Lung (tissue), 12 donors: ENCODE results near the gene NYNRIN. TPM values are rescaled to one million over a fixed set of nuclear protein-coding genes. Genes with fewer than 3 reads are reported as not detected.
"Not testable (repeated sequence)": the region's sequence is repeated elsewhere in the genome, so short reads cannot be mapped to it uniquely, and the experiment has no call there.

Experiments used
- ATAC-seq: fragments of 200-7000 bp; cut with Tn5 transposase; one replicate; pipeline ENCODE4 v1.9.1; 2020; ENCODE audit warnings: moderate number of reproducible peaks; ENCODE audit not compliant: insufficient read depth, low FRiP score
- DNase-seq, 3 donors: peaks; one replicate each; pipeline ENCODE4 v3.0.0-alpha.2; 2013 to 2017
- H3K27ac ChIP-seq, 2 donors: one replicate each; pipeline ENCODE4 v1.5.1; 2013; ENCODE audit warnings: mild to moderate bottlenecking in 2 of 2, moderate library complexity in 2 of 2, control low read depth in 1 of 2, inconsistent platforms in 1 of 2, low read depth in 1 of 2, low read length in 1 of 2
- H3K27me3 ChIP-seq, 3 donors: one replicate each; pipeline ENCODE4 v1.5.1; 2013; ENCODE audit warnings: low read length in 2 of 3; ENCODE audit not compliant: control insufficient read depth in 3 of 3, insufficient read depth in 3 of 3
- H3K36me3 ChIP-seq, 4 donors: one replicate each; pipeline ENCODE4 v1.5.1; 2013; ENCODE audit warnings: low read length in 4 of 4, mild to moderate bottlenecking in 1 of 4, moderate library complexity in 1 of 4; ENCODE audit not compliant: control insufficient read depth in 4 of 4, insufficient read depth in 4 of 4
- H3K4me1 ChIP-seq, 5 donors: one replicate each; pipeline ENCODE4 v1.5.1; 2013; ENCODE audit warnings: low read length in 5 of 5, mild to moderate bottlenecking in 2 of 5, moderate library complexity in 1 of 5; ENCODE audit not compliant: control insufficient read depth in 5 of 5, insufficient read depth in 5 of 5
- H3K4me3 ChIP-seq: one replicate; pipeline ENCODE4 v1.5.1; 2013; ENCODE audit warnings: mild to moderate bottlenecking, control low read depth, moderate library complexity
- H3K9ac ChIP-seq, 2 donors: one replicate each; pipeline ENCODE4 v1.5.1; 2013; ENCODE audit warnings: low read length in 2 of 2, control low read depth in 1 of 2; ENCODE audit not compliant: insufficient read depth in 1 of 2
- H3K9me3 ChIP-seq, 4 donors: one replicate each; pipeline ENCODE4 v1.5.1; 2013; ENCODE audit warnings: low read length in 3 of 4, mild to moderate bottlenecking in 1 of 4, moderate library complexity in 1 of 4; ENCODE audit not compliant: control insufficient read depth in 4 of 4, insufficient read depth in 3 of 4
- CTCF ChIP-seq: IDR thresholded peaks from 2 replicates; pipeline ENCODE4 v1.5.1; 2012; ENCODE audit warnings: mild to moderate bottlenecking; ENCODE audit errors: control extremely low read depth, extremely low read depth
- WGBS, 2 donors: extraction: QIAGEN DNeasy Blood & Tissue Kit; methylation state at CpG; one replicate each; pipeline ENCODE4 v1.1.7; 2013; 5-methylcytosine and 5-hydroxymethylcytosine counted together
- polyA plus RNA-seq, 2 donors: library from polyadenylated mRNA; stranded (reverse); fragments of 200-250 nt; gene quantifications; one replicate each; pipeline ENCODE4 v1.2.1, GENCODE V29; 2013
- total RNA-seq, 2 donors: library from RNA; depleted of rRNA in 1 of 2; stranded (reverse); fragments of >200 nt in 1 of 2; gene quantifications; one replicate each; pipeline ENCODE4 v1.2.1, GENCODE V29; 2014 to 2021
- donor health status: control.
- donor health status: control.
- donor health status: Bipolar disorder and iron deficiency.
- donor health status: healthy.
- donor health status: DM: yes; HTN: yes; CAD: no.

The NYNRIN gene
- total and polyA plus RNA-seq, 4 donors: 2.9 to 49.8 (median 10.2) TPM

GRCh38 chr14:24442240-24443052, 43.6 kb downstream of the NYNRIN start, which contains the start of gene SDR39U1:
TSS of gene SDR39U1 (minus strand) at chr14:24442776. CDS start at chr14:24442769, 7 bp downstream.
- peak within 1 kb of the TSS; percentile 89 to 97 for H3K9ac ChIP-seq
- TF ChIP-seq CTCF: no peak

GRCh38 chr14:24443053-24443665, 44.4 kb downstream of the NYNRIN start:
- H3K27ac ChIP-seq: peak overlapping the region; percentile 42 to 87
- H3K27me3 ChIP-seq: no peaks in the 10 kb centered on the region
- H3K9ac ChIP-seq: peak overlapping the region in 1 of 2 donors; percentile 86
- H3K4me1 ChIP-seq: peaks cover 3 to 16% (median 4%) of the 10 kb centered on the region in 5 donors
- no peaks in the 10 kb centered on the region for H3K9me3 ChIP-seq
- DNase-seq (no peak), ATAC-seq (no peak)
- H3K4me3 ChIP-seq: peak overlapping the region; percentile 45
- peaks cover 6 to 24% (median 15%) of the 10 kb centered on the region in 4 donors for H3K36me3 ChIP-seq
- 4 to 9% methylated on average over 6 to 7 of the region's 7 CpGs for WGBS, 2 donors
- no peak for TF ChIP-seq CTCF

More at GRCh38 chr14:24442240-24443052, 43.6 kb downstream of the NYNRIN start, which contains the start of gene SDR39U1:
- H3K9me3 ChIP-seq: no peaks in the 10 kb centered on the region
- peak within 1 kb of the TSS; percentile 45 for H3K4me3 ChIP-seq
- ATAC-seq (peak; percentile 92), DNase-seq (peak; percentile 99 to 100 (median 100))
- WGBS, 2 donors: 0% methylated on average over 52 of the region's 52 CpGs
- H3K27ac ChIP-seq: peak within 1 kb of the TSS; percentile 94 to 97
- H3K27me3 ChIP-seq: no peaks in the 10 kb centered on the region
- peaks cover 3 to 16% (median 4%) of the 10 kb centered on the region in 5 donors for H3K4me1 ChIP-seq
- peaks cover 6 to 27% (median 20%) of the 10 kb centered on the region in 4 donors for H3K36me3 ChIP-seq

- not testable (repeated sequence) for H3K27ac ChIP-seq, H3K4me1 ChIP-seq, H3K9ac ChIP-seq, DNase-seq, H3K27me3 ChIP-seq, H3K4me3 ChIP-seq, H3K36me3 ChIP-seq, ATAC-seq, H3K9me3 ChIP-seq
- WGBS, 2 donors: 92 to 100% methylated on average over 2 of the region's 2 CpGs
Measured at GRCh38 chr14:24450828-24451227, 52.0 kb downstream of the NYNRIN start.

- ATAC-seq (no peak), DNase-seq (no peak)
- Histone ChIP-seq H3K27ac (no peak overlapping the region), H3K9ac (no peak overlapping the region), H3K4me3 (no peak overlapping the region), H3K4me1 (no peaks in the 10 kb centered on the region), H3K9me3 (no peaks in the 10 kb centered on the region), H3K36me3 (peaks cover 0 to 2% (median under 1%) of the 10 kb centered on the region in 4 donors), H3K27me3 (no peaks in the 10 kb centered on the region)
- TF ChIP-seq CTCF: no peak
Measured at GRCh38 chr14:24456980-24457379, 58.2 kb downstream of the NYNRIN start.
